Heart right ventricle (tissue), 16 donors: ENCODE results near the gene IKZF5. TPM values are rescaled to one million over a fixed set of nuclear protein-coding genes. Genes with fewer than 3 reads are reported as not detected.

Source experiments
- ATAC-seq, 8 donors: fragments of 200-7000 bp; cut with Tn5 transposase; one replicate each; pipeline ENCODE4 v1.9.1; 2020; ENCODE audit warnings: mild to moderate bottlenecking in 8 of 8, moderate library complexity in 8 of 8, moderate number of reproducible peaks in 1 of 8
- DNase-seq, 2 donors: peaks; one replicate each; pipeline ENCODE4 v3.0.0-alpha.2; 2020
- H3K27ac ChIP-seq, 10 donors: fragments of 200-600 bp; sonication (generic) in 2 of 10; one replicate each; pipeline versions ENCODE4 v1.5.0 to v1.8.0; 2020 to 2022; ENCODE audit warnings: mild to moderate bottlenecking in 3 of 10
- H3K27me3 ChIP-seq, 7 donors: fragments of 200-600 bp; one replicate each; pipeline ENCODE4 v1.8.0; 2021 to 2022; ENCODE audit warnings: mild to moderate bottlenecking in 2 of 7
- H3K36me3 ChIP-seq, 9 donors: fragments of 200-600 bp; sonication (generic) in 1 of 9; one replicate each; pipeline versions ENCODE4 v1.5.0 to v1.8.0; 2020 to 2022; ENCODE audit warnings: mild to moderate bottlenecking in 2 of 9
- H3K4me1 ChIP-seq, 9 donors: fragments of 200-600 bp; sonication (generic) in 1 of 9; one replicate each; pipeline versions ENCODE4 v1.5.0 to v1.8.0; 2020 to 2022; ENCODE audit warnings: mild to moderate bottlenecking in 4 of 9
- H3K4me3 ChIP-seq, 10 donors: fragments of 200-600 bp; sonication (generic) in 2 of 10; one replicate each; pipeline versions ENCODE4 v1.5.0 to v1.8.0; 2020 to 2022; ENCODE audit warnings: mild to moderate bottlenecking in 7 of 10, moderate library complexity in 2 of 10
- H3K9me3 ChIP-seq, 11 donors: fragments of 200-600 bp in 10 of 11; sonication (generic) in 2 of 11; one replicate each; pipeline versions ENCODE4 v1.5.0 to v1.8.0; 2013 to 2022; ENCODE audit warnings: mild to moderate bottlenecking in 2 of 11, control low read depth in 1 of 11, moderate library complexity in 1 of 11
- CTCF ChIP-seq, 9 donors: fragments of 200-600 bp; sonication (generic) in 2 of 9; IDR thresholded peaks; one replicate each; pipeline versions ENCODE4 v1.5.0 to v1.8.0; 2021 to 2022; ENCODE audit warnings: antibody characterized with exemption in 9 of 9, mild to moderate bottlenecking in 5 of 9, moderate library complexity in 1 of 9
- WGBS, 2 donors: extraction: QIAGEN DNeasy Blood & Tissue Kit; methylation state at CpG; one replicate each; pipeline ENCODE4 v1.1.7; 2013; ENCODE audit warnings: inconsistent platforms in 1 of 2; 5-methylcytosine and 5-hydroxymethylcytosine counted together
- intact Hi-C, 10 donors: fragments of 100-400 bp; cut with DNase I; formaldehyde crosslinking; loops; one replicate each; pipeline versions ENCODE4 v1.11.1 to v1.14.2; 2022
- polyA plus RNA-seq, 2 donors: library from polyadenylated mRNA; stranded (reverse); fragments of 200-250 nt; gene quantifications; one replicate each; pipeline ENCODE4 v1.2.3, GENCODE V29; 2013
- total RNA-seq, 10 donors: library from RNA; stranded (reverse); fragmentation: NEBNext Ultra II Directional in 3 of 10; extraction: Animal tissue kit (Norgen Biotek cat#: 25700) in 3 of 10; gene quantifications; one replicate each; pipeline versions ENCODE4 v1.2.1 to v1.2.4, GENCODE V29; 2021 to 2023
- donor health status: Arrhythmogenic right ventricular cardiomyopathy.
- donor health status: ischemic (EF 13 %, LVEDD 7.1; RV severe dilation, severe dysfunction).
- donor health status: healthy with polysubstance abuse.
- donor health status: DM: no; HTN: yes; CAD: no.
- donor health status: DM: no; HTN: no; CAD: no.
- donor health status: ischemic (EF 25% LVEDD 6.9; RV normal size, moderate dysfunction).
- donor health status: ischemic (EF 25% LVEDD 5.7; RV mildly dilated, moderate dysfunction).
- donor health status: healthy.
- donor health status: DM: yes; HTN: yes; CAD: no.
- donor health status: Ischemic cardiomyopathy.
- donor health status: ischemic (EF 35%, LVEDD 5.7; RV mildly dilated, moderate dysfunction).
- donor health status: nonischemic (EF 11% LVEDD 7.7; RV severe dilation, severe dysfunction).
- donor health status: DM: yes; HTN: yes; CAD: no.
- donor health status: PGD.
- donor health status: ischemic (EF 29% LVEDD 5.4; RV normal size, mild dysfunction).
- donor health status: nonischemic (EF 23%, LVEDD 6.1; RV moderate dilation, normal function).

The IKZF5 gene
- total and polyA plus RNA-seq, 12 donors, result 3.8 to 14.4 (median 10.9) TPM

GRCh38 chr10:122949296-122949695 lies 59.3 kb downstream of the IKZF5 start:
- no peak for DNase-seq
- intact Hi-C loops, result no loop called here
- no peaks in the 10 kb centered on the region for H3K9me3 ChIP-seq
- peaks cover 0 to 72% (median 26%) of the 10 kb centered on the region in 9 donors for H3K36me3 ChIP-seq
- ATAC-seq, result no peak
- no peaks in the 10 kb centered on the region for H3K27me3 ChIP-seq
- WGBS, 2 donors, result 96% methylated on average over 3 of the region's 3 CpGs
- peaks cover 0 to 21% (median 14%) of the 10 kb centered on the region in 9 donors for H3K4me1 ChIP-seq
- no peak overlapping the region for H3K4me3 ChIP-seq
- no peak overlapping the region for H3K27ac ChIP-seq
- TF ChIP-seq CTCF (IDR thresholded peaks at IDR 0.05), result no peak

Other genes with a start within 250 kb of the IKZF5 start
- under 1 TPM; 0.13 to 0.51 (median 0.24) TPM for gene CUZD1, start 162.9 kb downstream of the IKZF5 start, total RNA-seq
- gene CUZD1, start 162.9 kb downstream of the IKZF5 start, polyA plus RNA-seq, result 1 to 10 TPM in 1 of 2 donors, under 1 TPM in 1; 0.23 to 1.1 TPM
- gene FAM24B, start 129.2 kb downstream of the IKZF5 start, total RNA-seq, result under 1 TPM in 4 of 10 donors, not detected in 6; 0.47 to 0.92 (median 0.70) TPM
- gene FAM24B, start 129.2 kb downstream of the IKZF5 start, polyA plus RNA-seq, result 1 to 10 TPM in 1 of 2 donors, under 1 TPM in 1; 0.55 to 1.7 TPM
- not detected for gene FAM24A, start 98.2 kb downstream of the IKZF5 start, total RNA-seq
- gene FAM24A, start 98.2 kb downstream of the IKZF5 start, polyA plus RNA-seq, result not detected
- 1 to 10 TPM; 4.9 to 8.4 (median 6.3) TPM for gene C10orf88, start 54.6 kb downstream of the IKZF5 start, total RNA-seq
- gene C10orf88, start 54.6 kb downstream of the IKZF5 start, polyA plus RNA-seq, result 1 to 10 TPM; 3.0 to 8.0 TPM
- 1 to 10 TPM; 1.4 to 3.7 (median 2.2) TPM for gene PSTK, start 28.4 kb downstream of the IKZF5 start, total RNA-seq
- 1 to 10 TPM; 1.7 to 3.8 TPM for gene PSTK, start 28.4 kb downstream of the IKZF5 start, polyA plus RNA-seq
- 100 to 1,000 TPM in 4 of 10 donors, 10 to 100 TPM in 6; 54.6 to 114 (median 96.4) TPM for gene ACADSB, start 211 bp upstream of the IKZF5 start, total RNA-seq
- 1 to 10 TPM; 6.8 to 8.7 TPM for gene ACADSB, start 211 bp upstream of the IKZF5 start, polyA plus RNA-seq
- not detected for gene HMX3, start 127.2 kb upstream of the IKZF5 start, total RNA-seq
- not detected for gene HMX3, start 127.2 kb upstream of the IKZF5 start, polyA plus RNA-seq
- gene HMX2, start 139.3 kb upstream of the IKZF5 start, total RNA-seq, result not detected
- not detected for gene HMX2, start 139.3 kb upstream of the IKZF5 start, polyA plus RNA-seq
- 10 to 100 TPM; 24.4 to 40.9 (median 30.4) TPM for gene BUB3, start 145.6 kb upstream of the IKZF5 start, total RNA-seq
- gene BUB3, start 145.6 kb upstream of the IKZF5 start, polyA plus RNA-seq, result 10 to 100 TPM; 11.4 to 42.0 TPM